ENCODE measurements around the gene RBFOX1. TPM values are rescaled to one million over a fixed set of nuclear protein-coding genes. Genes with fewer than 3 reads are reported as not detected.
A peak's percentile ranks its signal among the peaks of the same experiment; 100 is the strongest.

Gene RBFOX1
- total RNA-seq, 1 experiment from 2014 or later, result not detected

- DNase-seq (ENCODE audit: low spot score), result no peak
- in situ Hi-C loops (cut with HindIII; ENCODE audit: low sequenced_read_pairs), result no loop called here
Measured at GRCh38 chr16:7331997-7332396, 648 bp upstream of the RBFOX1 start.

- no peak for DNase-seq (ENCODE audit: low spot score)
- in situ Hi-C loops (cut with HindIII; ENCODE audit: low sequenced_read_pairs), result no loop called here
Measured at GRCh38 chr16:7333180-7333725, 608 bp downstream of the RBFOX1 start.

GRCh38 chr16:7334801-7335560, 2.3 kb downstream of the RBFOX1 start:
- in situ Hi-C loops (cut with HindIII; ENCODE audit: low sequenced_read_pairs), result no loop called here
- DNase-seq (ENCODE audit: low spot score), result no peak

- in situ Hi-C loops (cut with HindIII; ENCODE audit: low sequenced_read_pairs), result no loop called here
- DNase-seq (ENCODE audit: low spot score), result peak; percentile 59
Measured at GRCh38 chr16:7335991-7336634, 3.5 kb downstream of the RBFOX1 start.

GRCh38 chr16:7336742-7337141, 4.1 kb downstream of the RBFOX1 start:
- no peak for DNase-seq (ENCODE audit: low spot score)
- in situ Hi-C loops (cut with HindIII; ENCODE audit: low sequenced_read_pairs), result no loop called here

- no peak for DNase-seq (ENCODE audit: low spot score)
- in situ Hi-C loops (cut with HindIII; ENCODE audit: low sequenced_read_pairs), result no loop called here
Measured at GRCh38 chr16:7338826-7339225, 6.2 kb downstream of the RBFOX1 start.

- no peak for DNase-seq (ENCODE audit: low spot score)
- in situ Hi-C loops (cut with HindIII; ENCODE audit: low sequenced_read_pairs), result no loop called here
Measured at GRCh38 chr16:7339700-7340099, 7.1 kb downstream of the RBFOX1 start.

- in situ Hi-C loops (cut with HindIII; ENCODE audit: low sequenced_read_pairs), result no loop called here
- DNase-seq (ENCODE audit: low spot score), result no peak
Measured at GRCh38 chr16:7340938-7341337, 8.3 kb downstream of the RBFOX1 start.

- DNase-seq (ENCODE audit: low spot score), result no peak
- in situ Hi-C loops (cut with HindIII; ENCODE audit: low sequenced_read_pairs), result no loop called here
Measured at GRCh38 chr16:7342598-7342997, 10.0 kb downstream of the RBFOX1 start.

GRCh38 chr16:7343243-7343642, 10.6 kb downstream of the RBFOX1 start:
- DNase-seq (ENCODE audit: low spot score), result no peak
- in situ Hi-C loops (cut with HindIII; ENCODE audit: low sequenced_read_pairs), result no loop called here

GRCh38 chr16:7344830-7345780, 12.5 kb downstream of the RBFOX1 start:
- in situ Hi-C loops (cut with HindIII; ENCODE audit: low sequenced_read_pairs), result no loop called here
- DNase-seq (ENCODE audit: low spot score), result no peak

GRCh38 chr16:7350806-7351205, 18.2 kb downstream of the RBFOX1 start:
- peak; percentile 74 for DNase-seq (ENCODE audit: low spot score)
- in situ Hi-C loops (cut with HindIII; ENCODE audit: low sequenced_read_pairs), result no loop called here

- in situ Hi-C loops (cut with HindIII; ENCODE audit: low sequenced_read_pairs), result no loop called here
- DNase-seq (ENCODE audit: low spot score), result no peak
Measured at GRCh38 chr16:7351610-7352510, 19.2 kb downstream of the RBFOX1 start.

- in situ Hi-C loops (cut with HindIII; ENCODE audit: low sequenced_read_pairs), result no loop called here
- peak; percentile 74 for DNase-seq (ENCODE audit: low spot score)
Measured at GRCh38 chr16:7355758-7356157, 23.1 kb downstream of the RBFOX1 start.

GRCh38 chr16:7361416-7362129, 28.9 kb downstream of the RBFOX1 start:
- in situ Hi-C loops (cut with HindIII; ENCODE audit: low sequenced_read_pairs), result no loop called here
- peak; percentile 72 for DNase-seq (ENCODE audit: low spot score)

GRCh38 chr16:7362231-7362630, 29.6 kb downstream of the RBFOX1 start:
- in situ Hi-C loops (cut with HindIII; ENCODE audit: low sequenced_read_pairs), result no loop called here
- DNase-seq (ENCODE audit: low spot score), result no peak

- peak; percentile 92 for DNase-seq (ENCODE audit: low spot score)
- in situ Hi-C loops (cut with HindIII; ENCODE audit: low sequenced_read_pairs), result no loop called here
Measured at GRCh38 chr16:7363422-7364417, 31.1 kb downstream of the RBFOX1 start.
